Parathyroid adenoma (tissue), 2 donors: ENCODE results near the gene ANAPC4.

Source experiments
- H2AFZ ChIP-seq: fragments of 300-600 bp; sonication (generic); one replicate; pipeline ENCODE4 v1.7.0; 2017; ENCODE audit warnings: antibody characterized with exemption, mild to moderate bottlenecking
- H3K27ac ChIP-seq: fragments of 300-600 bp; sonication (generic); one replicate; pipeline ENCODE4 v1.7.0; 2017
- H3K27me3 ChIP-seq: fragments of 300-600 bp; sonication (generic); one replicate; pipeline ENCODE4 v1.7.0; 2017; ENCODE audit warnings: low read length; ENCODE audit not compliant: control insufficient read depth, insufficient read depth
- H3K36me3 ChIP-seq: fragments of 300-600 bp; sonication (generic); one replicate; pipeline ENCODE4 v1.7.0; 2017; ENCODE audit warnings: low read length; ENCODE audit not compliant: control insufficient read depth, insufficient read depth
- H3K4me1 ChIP-seq: fragments of 300-600 bp; sonication (generic); one replicate; pipeline ENCODE4 v1.7.0; 2017; ENCODE audit warnings: control low read depth
- H3K4me2 ChIP-seq: fragments of 300-600 bp; sonication (generic); one replicate; pipeline ENCODE4 v1.7.0; 2017; ENCODE audit warnings: low read length
- H3K4me3 ChIP-seq: fragments of 300-600 bp; sonication (generic); one replicate; pipeline ENCODE4 v1.7.0; 2017; ENCODE audit warnings: low read depth, low read length
- H3K79me2 ChIP-seq: fragments of 300-600 bp; sonication (generic); one replicate; pipeline ENCODE4 v1.7.0; 2017; ENCODE audit warnings: control low read depth
- H3K9ac ChIP-seq: fragments of 300-600 bp; sonication (generic); one replicate; pipeline ENCODE4 v1.7.0; 2017; ENCODE audit warnings: mild to moderate bottlenecking
- H3K9me3 ChIP-seq: fragments of 300-600 bp; sonication (generic); one replicate; pipeline ENCODE4 v1.7.0; 2017; ENCODE audit warnings: low read length; ENCODE audit not compliant: control insufficient read depth
- TF ChIP-seq, protein P1 (sequence below): fragments of 300-600 bp; sonication (generic); IDR thresholded peaks from one replicate; pipeline ENCODE4 v1.7.0; 2017; ENCODE audit warnings: antibody characterized with exemption, mild to moderate bottlenecking
- donor health status: primary hyperparathyroidism.

Gene ANAPC4

DNA sequence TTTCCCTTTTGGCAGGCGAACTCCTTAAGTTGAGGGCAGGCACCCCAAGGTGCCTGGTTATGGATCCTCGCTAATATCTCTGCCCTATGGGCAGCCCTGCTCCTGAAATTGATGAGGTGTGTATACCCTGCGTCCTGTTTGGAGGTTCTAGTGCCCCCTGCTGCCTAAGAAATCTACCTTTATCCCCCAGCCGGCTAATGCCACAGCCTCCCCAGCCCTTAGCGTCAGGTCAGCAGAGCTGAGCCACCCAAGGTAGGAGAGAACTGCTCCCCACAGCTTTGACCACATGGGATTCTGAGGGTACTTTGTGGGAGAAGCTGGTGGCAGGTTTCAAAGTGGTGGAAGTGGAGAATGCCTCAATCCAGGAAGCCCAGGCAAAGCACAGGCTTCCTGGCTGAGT lies 50.8 kb downstream of the ANAPC4 start:
- Histone ChIP-seq H3K4me1 (no peaks in the 10 kb centered on the region), H3K27ac (no peak overlapping the region), H3K79me2 (no peaks in the 10 kb centered on the region), H3K27me3 (no peaks in the 10 kb centered on the region), H3K9ac (no peak overlapping the region), H3K4me3 (no peak overlapping the region), H3K4me2 (no peak overlapping the region), H2AFZ (no peak overlapping the region), H3K36me3 (no peaks in the 10 kb centered on the region), H3K9me3 (no peaks in the 10 kb centered on the region)
- TF ChIP-seq, protein P1, sequence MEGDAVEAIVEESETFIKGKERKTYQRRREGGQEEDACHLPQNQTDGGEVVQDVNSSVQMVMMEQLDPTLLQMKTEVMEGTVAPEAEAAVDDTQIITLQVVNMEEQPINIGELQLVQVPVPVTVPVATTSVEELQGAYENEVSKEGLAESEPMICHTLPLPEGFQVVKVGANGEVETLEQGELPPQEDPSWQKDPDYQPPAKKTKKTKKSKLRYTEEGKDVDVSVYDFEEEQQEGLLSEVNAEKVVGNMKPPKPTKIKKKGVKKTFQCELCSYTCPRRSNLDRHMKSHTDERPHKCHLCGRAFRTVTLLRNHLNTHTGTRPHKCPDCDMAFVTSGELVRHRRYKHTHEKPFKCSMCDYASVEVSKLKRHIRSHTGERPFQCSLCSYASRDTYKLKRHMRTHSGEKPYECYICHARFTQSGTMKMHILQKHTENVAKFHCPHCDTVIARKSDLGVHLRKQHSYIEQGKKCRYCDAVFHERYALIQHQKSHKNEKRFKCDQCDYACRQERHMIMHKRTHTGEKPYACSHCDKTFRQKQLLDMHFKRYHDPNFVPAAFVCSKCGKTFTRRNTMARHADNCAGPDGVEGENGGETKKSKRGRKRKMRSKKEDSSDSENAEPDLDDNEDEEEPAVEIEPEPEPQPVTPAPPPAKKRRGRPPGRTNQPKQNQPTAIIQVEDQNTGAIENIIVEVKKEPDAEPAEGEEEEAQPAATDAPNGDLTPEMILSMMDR: no peak

DNA sequence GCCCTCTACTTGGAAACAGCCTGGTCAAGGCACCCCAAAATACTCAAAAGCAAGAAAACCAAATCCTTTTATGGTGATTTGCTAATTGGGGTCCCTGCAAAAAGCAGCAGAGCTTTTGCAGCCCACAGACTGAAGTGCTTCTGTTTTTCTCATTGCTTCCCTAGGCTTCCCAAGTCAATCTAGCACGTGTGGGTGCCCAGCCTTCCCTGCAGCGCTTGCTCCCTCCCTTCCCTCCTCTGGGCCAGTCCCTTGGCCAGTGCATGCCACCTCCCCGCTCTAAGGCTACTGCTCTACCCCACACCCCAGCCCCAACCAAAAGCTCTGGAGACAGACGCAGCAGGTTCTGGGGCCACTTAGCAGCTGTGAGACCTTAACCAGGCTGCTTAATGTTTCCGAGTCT lies 53.6 kb downstream of the ANAPC4 start:
- Histone ChIP-seq H3K27me3 (no peaks in the 10 kb centered on the region), H3K9me3 (no peaks in the 10 kb centered on the region), H3K4me3 (no peak overlapping the region), H3K4me2 (no peak overlapping the region), H3K79me2 (no peaks in the 10 kb centered on the region), H3K36me3 (no peaks in the 10 kb centered on the region), H3K9ac (no peak overlapping the region), H3K4me1 (no peaks in the 10 kb centered on the region), H2AFZ (no peak overlapping the region), H3K27ac (no peak overlapping the region)
- TF ChIP-seq, protein P1: no peak

DNA sequence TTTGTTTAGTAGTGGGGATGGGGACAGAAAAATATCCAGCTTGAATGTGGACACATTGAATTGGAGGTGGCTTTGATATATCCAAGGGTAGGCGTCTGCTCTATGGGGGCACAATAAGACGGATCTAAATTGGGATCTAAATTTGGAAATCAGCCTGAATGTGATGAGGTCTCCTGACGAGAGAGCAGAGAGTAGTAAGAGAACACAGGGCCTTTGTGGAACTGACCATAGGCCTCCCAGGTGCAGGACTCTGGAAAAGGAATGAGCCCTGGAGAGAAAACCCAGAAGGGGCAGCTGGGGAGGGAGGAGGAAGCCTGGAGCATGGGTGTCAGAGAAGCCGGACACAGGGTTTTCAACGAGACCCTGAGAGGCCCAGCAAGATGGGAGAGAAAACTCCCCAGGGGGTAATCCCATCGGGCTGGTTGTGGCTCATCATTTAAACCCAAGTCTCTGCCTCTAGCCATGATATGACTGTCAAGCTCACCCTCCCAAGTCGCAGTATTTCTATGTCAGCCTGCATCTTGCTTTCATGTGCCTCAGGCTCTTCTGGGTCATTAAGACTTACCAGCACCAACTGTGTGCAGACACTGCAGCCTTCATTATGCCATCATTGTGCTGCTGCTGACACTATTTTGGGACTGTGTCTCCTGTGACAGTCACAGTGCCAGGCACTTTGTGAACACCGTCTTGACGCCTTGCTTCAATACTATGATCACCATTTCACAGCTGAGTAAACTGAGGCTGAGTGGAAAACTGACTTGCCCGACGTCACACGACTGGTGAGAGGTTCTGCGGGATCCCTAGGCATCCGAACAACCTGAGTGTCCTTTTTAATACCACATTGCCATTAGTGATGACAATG lies 57.1 kb downstream of the ANAPC4 start:
- Histone ChIP-seq H3K4me1 (no peaks in the 10 kb centered on the region), H3K27me3 (no peaks in the 10 kb centered on the region), H3K4me2 (no peak overlapping the region), H3K36me3 (no peaks in the 10 kb centered on the region), H3K9ac (no peak overlapping the region), H2AFZ (no peak overlapping the region), H3K4me3 (no peak overlapping the region), H3K27ac (no peak overlapping the region), H3K9me3 (no peaks in the 10 kb centered on the region), H3K79me2 (no peaks in the 10 kb centered on the region)
- TF ChIP-seq, protein P1: no peak

GRCh38 chr4:25437926-25438325 lies 60.9 kb downstream of the ANAPC4 start:
- no peaks in the 10 kb centered on the region for H3K9me3 ChIP-seq
- no peaks in the 10 kb centered on the region for H3K27me3 ChIP-seq
- no peak overlapping the region for H3K27ac ChIP-seq
- H3K4me2 ChIP-seq: no peak overlapping the region
- H3K36me3 ChIP-seq: no peaks in the 10 kb centered on the region
- TF ChIP-seq, protein P1: no peak
- H3K4me3 ChIP-seq: no peak overlapping the region
- H3K79me2 ChIP-seq: no peaks in the 10 kb centered on the region
- no peaks in the 10 kb centered on the region for H3K4me1 ChIP-seq
- no peak overlapping the region for H3K9ac ChIP-seq
- H2AFZ ChIP-seq: no peak overlapping the region
